Measurements from ENCODE around the gene NCOA1. TPM values are rescaled to one million over a fixed set of nuclear protein-coding genes. Genes with fewer than 3 reads are reported as not detected.

NCOA1 gene
- total and polyA plus RNA-seq, 2 donors (not counting 3 experiments of a cell fraction or from before 2014, with no cell fraction given), result 11.4 to 14.1 TPM

DNA sequence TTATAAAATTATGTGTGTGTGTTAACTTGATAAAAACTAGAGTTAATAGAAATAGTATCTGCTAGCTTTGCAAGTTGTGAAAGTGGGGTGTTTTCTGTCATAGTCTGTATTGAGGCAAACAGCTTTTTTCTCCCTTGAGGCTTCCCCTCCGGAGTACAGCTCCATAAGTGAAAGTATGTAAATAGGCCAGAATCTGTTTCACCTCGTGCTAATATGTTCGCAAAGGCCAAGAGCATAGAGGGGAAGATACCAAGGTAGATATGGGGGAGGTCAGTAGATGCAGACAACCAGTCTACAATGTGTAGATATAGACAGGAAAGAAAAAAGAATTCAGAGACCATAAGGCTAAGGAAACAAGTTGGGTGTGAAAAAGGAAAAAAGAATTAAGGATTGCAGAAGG is 229.3 kb downstream of the NCOA1 start:
- dilution Hi-C loops (cut with MboI; ENCODE audit: extremely low pct_ligation_motif_present, low sequenced_read_pairs), result no loop called here
- no peaks in the 10 kb centered on the region for H4K20me1 ChIP-seq (replicated peaks; ENCODE audit: control insufficient read depth, extremely low read depth, insufficient read depth, low read length)
- POLR2A ChIA-PET, result no interaction called here
- no peak overlapping the region for H3K4me2 ChIP-seq (ENCODE audit: insufficient read depth, low read length)
- intact Hi-C loops (cut with micrococcal nuclease), result no loop called here
- H3K36me3 ChIP-seq (ENCODE audit: control insufficient read depth in 2 of 2, extremely low read depth in 1 of 2, insufficient read depth in 2 of 2, low read length in 2 of 2), result no peaks in the 10 kb centered on the region
- no TSS peak for BruUV-seq (replicated peaks)
- CTCF ChIA-PET, result interaction anchor here (1.3 kb wide), 2 partner anchors 10 to 13 kb away, joined by 3 read pairs; no protein-coding TSS in a partner anchor
- no peaks in the 10 kb centered on the region for H3K27me3 ChIP-seq (ENCODE audit: control insufficient read depth in 2 of 2, insufficient read depth in 2 of 2, low read length in 2 of 2)
- H3K4me1 ChIP-seq (ENCODE audit: control insufficient read depth, extremely low read depth, insufficient read depth, low read length), result no peaks in the 10 kb centered on the region
- FAIRE-seq (no peak), DNase-seq (ENCODE audit: low read depth, low spot score) (no peak)
- no peaks in the 10 kb centered on the region for H3K9me3 ChIP-seq (replicated peaks; ENCODE audit: control insufficient read depth, insufficient read depth, low read length)
- no peak overlapping the region for H3K9ac ChIP-seq (replicated peaks; ENCODE audit: extremely low read depth, insufficient read depth, low read length)
- H3K4me3 ChIP-seq (replicated peaks in 1 of 3; ENCODE audit: insufficient read depth in 1 of 3, low read depth in 1 of 3, low read length in 3 of 3), result no peak overlapping the region
- TF ChIP-seq, protein P1, sequence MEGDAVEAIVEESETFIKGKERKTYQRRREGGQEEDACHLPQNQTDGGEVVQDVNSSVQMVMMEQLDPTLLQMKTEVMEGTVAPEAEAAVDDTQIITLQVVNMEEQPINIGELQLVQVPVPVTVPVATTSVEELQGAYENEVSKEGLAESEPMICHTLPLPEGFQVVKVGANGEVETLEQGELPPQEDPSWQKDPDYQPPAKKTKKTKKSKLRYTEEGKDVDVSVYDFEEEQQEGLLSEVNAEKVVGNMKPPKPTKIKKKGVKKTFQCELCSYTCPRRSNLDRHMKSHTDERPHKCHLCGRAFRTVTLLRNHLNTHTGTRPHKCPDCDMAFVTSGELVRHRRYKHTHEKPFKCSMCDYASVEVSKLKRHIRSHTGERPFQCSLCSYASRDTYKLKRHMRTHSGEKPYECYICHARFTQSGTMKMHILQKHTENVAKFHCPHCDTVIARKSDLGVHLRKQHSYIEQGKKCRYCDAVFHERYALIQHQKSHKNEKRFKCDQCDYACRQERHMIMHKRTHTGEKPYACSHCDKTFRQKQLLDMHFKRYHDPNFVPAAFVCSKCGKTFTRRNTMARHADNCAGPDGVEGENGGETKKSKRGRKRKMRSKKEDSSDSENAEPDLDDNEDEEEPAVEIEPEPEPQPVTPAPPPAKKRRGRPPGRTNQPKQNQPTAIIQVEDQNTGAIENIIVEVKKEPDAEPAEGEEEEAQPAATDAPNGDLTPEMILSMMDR (IDR thresholded peaks at IDR 0.05; ENCODE audit: extremely low read depth in 1 of 2, insufficient read depth in 1 of 2, low read depth in 1 of 2, low read length in 2 of 2), result no peak
- TF ChIP-seq, protein P2, sequence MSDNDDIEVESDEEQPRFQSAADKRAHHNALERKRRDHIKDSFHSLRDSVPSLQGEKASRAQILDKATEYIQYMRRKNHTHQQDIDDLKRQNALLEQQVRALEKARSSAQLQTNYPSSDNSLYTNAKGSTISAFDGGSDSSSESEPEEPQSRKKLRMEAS (IDR thresholded peaks at IDR 0.05; ENCODE audit: insufficient read depth, insufficient read length), result no peak
- TF ChIP-seq JUN (IDR thresholded peaks at IDR 0.05; ENCODE audit: borderline replicate concordance, insufficient read depth, insufficient read length, low read depth) (no peak), MYC (IDR thresholded peaks at IDR 0.05; ENCODE audit: low read depth, low read length) (no peak), POLR2A (IDR thresholded peaks at IDR 0.05; ENCODE audit: low read depth, low read length) (no peak), EZH2 (IDR thresholded peaks at IDR 0.05; ENCODE audit: borderline replicate concordance, low read depth, low read length, severe bottlenecking) (no peak), GATA2 (IDR thresholded peaks at IDR 0.05; ENCODE audit: insufficient read depth, insufficient read length, low read depth, low read length) (no peak), POLR2AphosphoS5 (IDR thresholded peaks at IDR 0.05; ENCODE audit: insufficient read depth, low read depth, low read length) (no peak), FOS (IDR thresholded peaks at IDR 0.05; ENCODE audit: borderline replicate concordance, insufficient read depth, low read length) (no peak)
- H3K27ac ChIP-seq (ENCODE audit: insufficient read depth, low read depth, low read length), result no peak overlapping the region
- no peaks in the 10 kb centered on the region for H3K79me2 ChIP-seq (ENCODE audit: control insufficient read depth, insufficient read depth, low read length)
- H3K9me1 ChIP-seq (replicated peaks; ENCODE audit: control insufficient read depth, extremely low read depth, insufficient read depth, low read length), result no peaks in the 10 kb centered on the region
- no peak overlapping the region for H2AFZ ChIP-seq (ENCODE audit: low read depth, low read length)

Data from endothelial cell of umbilical vein (primary cell).